Heart left ventricle (tissue), 13 donors: ENCODE data around the gene RGS16.

Experiments used
- POLR2A ChIP-seq, 2 donors: fragments of 450-650 bp; IDR thresholded peaks; one replicate each; pipeline ENCODE4 v1.6.1; 2017; ENCODE audit warnings: antibody characterized with exemption in 2 of 2, mild to moderate bottlenecking in 2 of 2, moderate library complexity in 2 of 2
- TF ChIP-seq, protein P1 (sequence below), 12 donors: fragments of 200-600 bp; sonication (generic) in 4 of 12; IDR thresholded peaks; one replicate each; pipeline versions ENCODE4 v1.5.0 to v1.8.0; 2018 to 2022; ENCODE audit warnings: antibody characterized with exemption in 12 of 12, mild to moderate bottlenecking in 5 of 12
- donor health status: ischemic (EF 13 %, LVEDD 7.1; RV severe dilation, severe dysfunction).
- donor health status: DM: no; HTN: yes; CAD: no.
- donor health status: DM: no; HTN: no; CAD: no.
- donor health status: ischemic (EF 25% LVEDD 6.9; RV normal size, moderate dysfunction).
- donor health status: ischemic (EF 25% LVEDD 5.7; RV mildly dilated, moderate dysfunction).
- donor health status: ischemic (EF 35%, LVEDD 5.7; RV mildly dilated, moderate dysfunction).
- donor health status: nonischemic (EF 11% LVEDD 7.7; RV severe dilation, severe dysfunction).
- donor health status: DM: yes; HTN: yes; CAD: no.
- donor health status: PGD.
- donor health status: ischemic (EF 29% LVEDD 5.4; RV normal size, mild dysfunction).
- donor health status: nonischemic (EF 23%, LVEDD 6.1; RV moderate dilation, normal function).

DNA sequence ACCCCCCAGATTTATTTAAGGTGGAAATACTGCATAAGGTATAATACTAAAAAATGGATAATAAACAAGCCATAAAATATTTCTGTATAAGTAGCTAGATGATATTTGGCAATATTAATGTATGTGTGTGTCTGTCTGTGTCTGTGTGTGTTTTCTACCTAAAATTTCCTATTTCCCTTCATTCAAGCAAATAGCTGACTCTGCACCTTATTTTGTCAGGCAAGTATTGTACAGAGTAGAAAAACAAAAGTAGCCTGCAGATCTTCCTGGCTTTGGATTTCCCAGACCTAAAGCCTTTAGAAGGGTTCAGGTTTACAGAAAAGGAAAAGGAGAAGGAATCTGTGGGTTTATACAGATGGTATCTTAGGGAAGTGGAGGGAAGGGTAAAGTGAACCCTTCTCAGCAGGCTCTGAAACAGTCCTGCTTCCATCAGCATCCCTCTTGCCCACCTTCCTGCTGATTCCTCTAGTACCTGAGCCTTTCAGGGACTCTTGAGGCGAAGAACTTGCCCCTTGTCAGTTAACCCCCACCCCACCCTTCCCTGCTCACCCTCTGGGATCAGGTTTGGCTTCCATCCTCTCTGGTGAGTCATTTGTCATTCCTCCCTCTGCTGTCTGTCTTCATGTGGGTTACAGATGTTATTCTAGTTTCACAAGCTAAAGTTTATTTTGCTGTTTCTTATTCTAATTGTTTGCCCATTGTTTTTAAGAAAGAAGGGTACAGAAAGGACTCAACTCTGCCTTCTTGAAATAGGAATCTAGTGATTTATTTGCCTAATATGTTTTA is 21.7 kb upstream of the RGS16 start:
- TF ChIP-seq POLR2A (IDR thresholded peaks at IDR 0.05), result no peak
- TF ChIP-seq, protein P1, sequence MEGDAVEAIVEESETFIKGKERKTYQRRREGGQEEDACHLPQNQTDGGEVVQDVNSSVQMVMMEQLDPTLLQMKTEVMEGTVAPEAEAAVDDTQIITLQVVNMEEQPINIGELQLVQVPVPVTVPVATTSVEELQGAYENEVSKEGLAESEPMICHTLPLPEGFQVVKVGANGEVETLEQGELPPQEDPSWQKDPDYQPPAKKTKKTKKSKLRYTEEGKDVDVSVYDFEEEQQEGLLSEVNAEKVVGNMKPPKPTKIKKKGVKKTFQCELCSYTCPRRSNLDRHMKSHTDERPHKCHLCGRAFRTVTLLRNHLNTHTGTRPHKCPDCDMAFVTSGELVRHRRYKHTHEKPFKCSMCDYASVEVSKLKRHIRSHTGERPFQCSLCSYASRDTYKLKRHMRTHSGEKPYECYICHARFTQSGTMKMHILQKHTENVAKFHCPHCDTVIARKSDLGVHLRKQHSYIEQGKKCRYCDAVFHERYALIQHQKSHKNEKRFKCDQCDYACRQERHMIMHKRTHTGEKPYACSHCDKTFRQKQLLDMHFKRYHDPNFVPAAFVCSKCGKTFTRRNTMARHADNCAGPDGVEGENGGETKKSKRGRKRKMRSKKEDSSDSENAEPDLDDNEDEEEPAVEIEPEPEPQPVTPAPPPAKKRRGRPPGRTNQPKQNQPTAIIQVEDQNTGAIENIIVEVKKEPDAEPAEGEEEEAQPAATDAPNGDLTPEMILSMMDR (IDR thresholded peaks at IDR 0.05), result no peak
